Effector CD8-positive, alpha-beta T cell (primary cell): ENCODE results near the gene PEAR1.

ENCODE experiments used
- DNase-seq: peaks from one replicate; lab custom pipeline; 2025; lab: John Stamatoyannopoulos, UW

The PEAR1 gene

GRCh38 chr1:156881663-156882062 lies 11.9 kb upstream of the PEAR1 start:
- no peak for DNase-seq

DNA sequence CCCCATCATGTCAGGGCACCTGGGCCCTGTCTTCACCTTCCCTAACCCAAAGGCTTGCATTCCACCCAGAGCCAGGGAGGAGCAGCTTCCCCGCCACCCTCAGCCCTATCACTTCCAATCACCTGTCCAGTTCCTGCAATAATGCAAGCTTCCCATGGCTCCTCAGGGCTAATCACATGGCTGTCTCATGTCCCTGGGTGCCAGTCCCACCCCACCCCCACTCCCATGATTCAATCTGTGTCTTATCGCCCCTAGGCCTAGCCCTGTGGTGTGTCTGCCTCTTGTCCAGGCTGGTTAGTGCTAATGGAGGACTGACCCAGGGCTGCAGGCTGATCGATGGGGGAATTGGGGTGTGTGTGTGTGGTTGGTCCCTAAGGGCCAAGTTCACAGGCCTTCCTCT lies 11.0 kb upstream of the PEAR1 start:
- no peak for DNase-seq

GRCh38 chr1:156883919-156884318 lies 9.6 kb upstream of the PEAR1 start:
- no peak for DNase-seq

DNA sequence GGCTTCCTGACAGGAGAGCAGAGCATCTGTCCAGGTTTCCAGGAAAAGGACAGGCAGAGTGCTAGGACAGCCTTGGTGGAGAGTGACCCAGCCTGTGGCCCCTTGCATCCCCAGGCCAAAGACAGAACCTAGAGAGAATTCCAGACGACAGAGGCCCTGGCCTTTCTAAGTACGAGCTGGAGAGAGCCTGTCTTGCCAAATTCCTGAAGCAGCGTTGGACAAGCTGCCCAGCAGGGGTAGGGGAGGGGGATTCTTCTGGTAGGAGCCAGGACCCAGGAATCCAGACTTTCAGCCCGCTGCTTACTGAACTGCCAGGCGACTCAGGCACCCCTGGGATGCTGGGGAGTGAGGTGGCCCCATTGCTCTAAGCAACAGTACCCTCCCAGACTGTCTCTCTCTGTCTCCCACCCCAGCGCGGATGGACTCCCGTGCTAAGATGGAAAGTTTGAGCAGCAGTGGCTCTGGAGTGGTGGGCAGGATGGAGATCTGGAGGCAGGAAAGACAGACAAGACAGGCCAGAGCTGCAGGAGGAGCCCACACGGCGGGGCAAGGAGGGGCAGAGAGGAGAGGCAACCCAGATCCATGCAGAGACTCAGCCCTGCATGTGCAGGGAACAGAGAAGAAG lies 8.8 kb upstream of the PEAR1 start:
- no peak for DNase-seq

DNA sequence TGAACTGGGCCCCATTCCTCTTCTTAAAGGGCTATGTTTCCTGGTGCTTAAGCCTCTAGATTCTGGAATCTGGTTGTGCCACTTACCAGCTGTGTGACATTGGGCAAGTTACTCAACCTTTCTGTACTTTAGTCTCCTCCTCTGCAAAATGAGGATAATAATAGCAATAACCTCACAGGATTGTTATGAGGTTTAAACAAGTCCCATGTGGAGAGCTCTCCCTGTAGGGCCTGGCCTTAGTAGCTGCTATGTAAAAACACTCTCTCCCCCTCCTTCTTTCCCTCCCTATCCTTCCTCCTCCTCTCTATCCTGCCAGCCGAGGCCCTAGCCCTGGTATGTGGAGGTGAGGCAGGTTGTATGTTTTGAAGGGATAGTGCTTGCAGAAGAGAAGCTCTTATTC lies 8.2 kb upstream of the PEAR1 start:
- no peak for DNase-seq

DNA sequence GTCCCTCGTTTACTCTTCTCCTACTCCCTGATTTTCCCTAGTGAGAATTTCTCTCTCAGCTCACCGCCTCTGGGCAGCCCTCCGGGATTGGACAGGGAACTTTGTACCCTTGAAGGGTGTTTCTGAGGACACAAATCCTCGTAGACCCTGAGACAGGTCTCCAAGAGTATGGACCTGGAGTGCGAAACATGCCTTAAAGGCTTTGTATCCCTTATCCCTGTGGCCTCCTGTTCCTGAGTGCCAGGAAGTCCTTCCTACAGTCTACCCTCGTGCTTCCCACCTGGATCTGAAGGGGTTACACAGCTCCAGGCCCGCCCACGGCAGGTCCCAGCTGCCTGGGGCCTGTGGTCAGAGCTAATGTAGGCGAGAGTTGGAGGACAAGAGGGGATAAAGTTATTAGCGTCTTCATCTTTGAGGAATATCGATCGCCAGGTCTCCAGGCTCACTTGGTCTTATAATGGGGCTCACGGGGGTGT lies 7.6 kb upstream of the PEAR1 start:
- no peak for DNase-seq

- no peak for DNase-seq
Observed at GRCh38 chr1:156886583-156887281, 6.8 kb upstream of the PEAR1 start.

DNA sequence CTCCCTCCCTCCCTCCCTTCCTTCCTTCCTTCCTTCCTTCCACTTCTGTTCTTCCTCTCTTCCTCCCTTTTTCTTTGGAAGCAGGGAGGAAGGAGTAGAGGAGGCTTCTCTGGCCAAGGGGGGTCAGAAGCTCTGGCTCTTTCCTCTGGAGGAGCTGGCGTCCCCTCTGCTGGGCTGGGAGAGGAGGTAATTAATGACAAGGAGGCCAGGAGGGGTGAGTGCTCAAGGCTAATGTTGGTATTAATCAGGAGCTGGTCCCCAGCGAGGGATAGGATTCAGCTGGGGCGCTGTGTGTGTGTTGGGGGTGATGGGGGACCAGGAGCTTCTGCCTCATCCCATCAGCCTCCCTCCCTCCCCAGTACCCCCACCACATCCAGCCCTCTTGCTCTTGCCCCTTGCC lies 6.2 kb upstream of the PEAR1 start:
- no peak for DNase-seq

- DNase-seq, result no peak
Observed at GRCh38 chr1:156887734-156888133, 5.8 kb upstream of the PEAR1 start.

- DNase-seq, result peak; percentile 27
Observed at GRCh38 chr1:156889802-156890580, 3.5 kb upstream of the PEAR1 start.

DNA sequence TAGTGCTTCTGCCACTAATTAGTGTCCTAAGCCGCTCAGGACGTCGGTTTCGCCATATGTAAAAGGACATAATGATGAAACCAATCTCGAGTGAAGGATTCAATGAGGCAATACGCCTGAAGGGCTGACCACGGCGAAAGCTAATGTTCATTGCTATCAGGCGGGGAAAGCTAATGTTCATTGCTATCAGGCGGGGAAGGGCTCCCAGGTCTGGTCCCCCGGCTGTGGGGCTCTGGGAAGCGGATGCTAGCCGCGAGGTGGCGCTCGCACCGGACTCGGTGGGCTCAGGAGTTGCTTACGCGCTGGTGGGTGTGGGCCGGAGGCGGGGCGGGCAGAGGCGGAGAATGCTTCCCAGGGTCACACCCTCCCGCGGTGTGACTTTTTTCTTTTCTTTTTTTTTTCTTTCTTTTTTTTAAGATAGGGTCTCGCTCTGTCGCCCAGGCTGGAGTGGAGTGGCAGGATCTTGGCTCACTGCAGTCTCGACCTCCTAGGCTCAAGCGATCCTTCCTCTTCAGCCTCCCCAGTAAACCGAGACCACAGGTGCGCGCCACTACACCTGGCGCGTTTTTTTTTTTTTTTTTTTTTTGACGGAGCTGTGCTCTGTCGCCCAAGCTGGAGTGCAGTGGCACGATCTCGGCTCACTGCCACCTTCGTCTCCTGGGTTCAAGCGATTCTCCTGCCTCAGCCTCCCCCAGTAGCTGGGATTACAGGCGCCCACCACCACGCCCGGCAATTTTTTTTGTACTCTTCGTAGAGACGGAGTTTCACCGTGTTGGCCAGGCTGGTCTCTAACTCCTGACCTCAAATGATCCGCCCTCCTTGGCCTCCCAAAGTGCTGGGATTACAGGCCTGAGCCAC lies 1.1 kb upstream of the PEAR1 start:
- DNase-seq, result peak; percentile 79

- DNase-seq, result no peak
Observed at GRCh38 chr1:156894001-156894400, 483 bp downstream of the PEAR1 start.

DNA sequence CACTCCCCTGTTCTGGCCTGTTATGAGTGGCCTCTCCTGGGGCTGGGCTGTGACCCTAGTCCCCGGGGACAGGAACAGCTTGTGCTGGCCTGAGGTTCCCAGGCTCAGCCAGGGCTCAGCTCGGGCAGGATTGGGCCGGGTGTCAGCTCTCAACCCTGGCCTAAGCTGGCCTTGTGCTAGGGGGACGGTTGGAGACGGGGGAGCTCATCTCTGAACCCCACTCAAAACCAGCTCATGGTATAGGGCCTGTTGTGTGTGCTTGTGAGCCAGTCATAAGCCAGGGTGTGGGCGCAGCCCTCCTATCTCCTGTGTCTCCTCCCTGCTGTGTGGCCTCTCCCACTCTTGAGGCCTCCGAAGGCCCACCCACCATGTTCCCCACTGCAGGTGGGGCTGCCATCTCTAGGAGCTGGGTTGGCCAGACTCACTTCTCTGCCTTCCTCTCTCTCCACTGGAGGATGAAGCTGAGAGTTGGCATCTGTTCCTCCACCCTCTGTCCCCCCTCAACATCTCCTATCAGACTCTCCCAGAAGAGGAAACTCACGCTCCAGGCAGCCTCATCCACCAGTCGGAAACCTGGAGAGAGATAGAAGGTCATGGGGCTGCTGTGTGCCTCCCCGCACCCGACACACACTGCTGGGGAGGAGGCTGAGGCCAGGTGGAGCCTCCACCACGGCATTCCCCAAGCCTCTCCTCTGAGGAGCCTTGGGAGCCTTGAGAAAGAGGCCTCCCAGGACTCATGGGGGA lies 1.4 kb downstream of the PEAR1 start:
- DNase-seq, result no peak

DNA sequence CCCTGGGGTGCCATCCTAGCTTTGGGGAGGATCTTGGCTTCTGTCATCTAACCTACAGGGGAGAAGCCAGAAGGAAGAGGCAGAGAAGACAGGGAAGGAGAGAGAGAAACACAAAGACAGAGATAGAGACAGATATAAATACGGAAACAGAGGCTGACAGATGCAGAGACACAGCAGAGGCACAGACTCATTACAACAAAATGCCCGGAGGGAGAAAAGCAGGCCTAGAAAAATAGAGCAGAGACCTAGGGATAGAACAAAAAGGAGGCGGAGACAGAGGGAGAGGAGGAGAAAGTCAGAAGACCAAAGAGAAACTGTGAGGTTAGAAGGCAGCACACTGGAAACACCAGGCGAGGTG lies 1.9 kb downstream of the PEAR1 start:
- no peak for DNase-seq

- no peak for DNase-seq
Observed at GRCh38 chr1:156895927-156896326, 2.4 kb downstream of the PEAR1 start.

DNA sequence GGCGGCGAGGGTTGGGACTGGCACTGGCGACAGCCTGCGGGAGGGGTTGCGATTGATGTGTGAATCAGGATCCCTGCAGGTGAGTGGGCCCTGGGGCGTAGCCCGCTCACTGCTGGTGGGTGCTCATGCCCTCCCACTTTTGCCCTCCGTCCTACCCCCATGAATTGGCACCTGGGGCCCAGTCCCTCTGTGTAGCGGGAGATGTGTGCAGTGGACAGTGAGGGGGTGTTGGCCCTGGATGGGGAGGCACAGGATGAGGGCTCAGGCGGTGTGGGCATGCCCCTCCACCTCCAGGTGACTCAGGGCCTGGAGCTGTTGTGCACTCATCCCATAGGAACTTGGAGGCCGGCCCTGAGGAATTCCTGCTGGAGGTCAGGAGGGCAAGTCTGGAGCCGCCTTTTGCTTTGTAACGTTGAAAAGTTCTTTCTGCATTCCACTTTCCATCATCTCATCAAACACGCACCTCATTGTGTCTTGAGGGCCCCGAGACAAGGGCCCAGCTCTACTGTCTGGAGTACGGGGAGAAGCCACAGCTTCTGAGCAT lies 3.0 kb downstream of the PEAR1 start:
- DNase-seq, result no peak

GRCh38 chr1:156897078-156897825 lies 3.7 kb downstream of the PEAR1 start:
- no peak for DNase-seq

DNA sequence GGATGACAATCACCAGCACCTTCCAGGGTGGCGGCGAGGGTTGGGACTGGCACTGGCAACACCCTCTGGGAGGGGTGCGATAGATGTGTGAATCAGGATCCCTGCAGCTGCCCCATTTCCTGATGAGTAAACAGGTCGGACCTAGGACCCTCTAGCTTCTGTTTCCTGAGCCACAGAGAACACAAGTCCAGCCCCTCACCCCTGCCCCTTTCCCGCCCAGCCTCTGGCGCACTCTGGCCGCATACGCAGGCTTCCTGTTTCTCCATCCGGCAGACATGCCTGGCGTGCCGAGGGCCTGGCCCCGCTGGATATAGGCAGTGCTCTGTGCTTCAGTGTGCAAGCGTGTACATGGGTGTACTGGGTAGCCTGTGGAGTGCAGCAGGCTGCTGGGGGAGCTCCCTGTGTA lies 4.6 kb downstream of the PEAR1 start:
- no peak for DNase-seq

DNA sequence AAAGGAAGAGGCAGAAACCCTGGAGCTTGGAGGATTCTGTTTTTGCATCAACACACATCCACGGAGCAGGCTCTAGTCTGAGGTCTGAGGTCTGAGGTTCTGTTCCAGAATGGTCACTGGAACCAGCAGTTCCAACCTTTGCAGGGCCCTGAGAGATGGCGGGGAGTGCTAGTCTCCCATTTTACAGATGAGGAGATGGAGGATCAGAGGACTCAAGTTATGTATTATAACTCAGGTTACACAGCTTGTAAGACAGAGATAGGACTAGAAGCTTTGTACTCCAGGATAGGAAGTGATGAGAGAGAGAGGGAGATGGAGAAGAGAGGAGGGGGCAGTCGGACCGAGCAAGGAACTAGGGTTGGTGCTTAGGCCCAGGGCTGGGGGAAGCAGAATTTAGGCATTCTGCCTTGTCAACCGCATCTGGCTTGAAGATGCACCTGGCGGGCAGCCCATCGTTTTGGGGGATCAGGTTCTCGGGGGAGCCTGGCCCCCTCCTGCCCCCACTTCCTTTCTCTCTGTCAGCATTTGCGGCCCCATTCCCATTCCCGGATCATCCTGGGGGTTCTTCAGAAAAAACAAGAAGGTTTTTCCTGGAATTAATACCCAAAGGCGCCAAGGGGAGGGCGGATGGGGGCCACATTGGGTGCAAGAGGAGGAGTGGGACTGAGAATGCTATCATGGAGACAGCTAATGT lies 5.6 kb downstream of the PEAR1 start:
- DNase-seq, result no peak
